ENCODE data around the gene VEZT. TPM values are rescaled to one million over a fixed set of nuclear protein-coding genes. Genes with fewer than 3 reads are reported as not detected.

The VEZT gene
- total and polyA plus RNA-seq, 3 experiments from 2014 or later, result 25.7 to 53.6 (median 46.8) TPM

DNA sequence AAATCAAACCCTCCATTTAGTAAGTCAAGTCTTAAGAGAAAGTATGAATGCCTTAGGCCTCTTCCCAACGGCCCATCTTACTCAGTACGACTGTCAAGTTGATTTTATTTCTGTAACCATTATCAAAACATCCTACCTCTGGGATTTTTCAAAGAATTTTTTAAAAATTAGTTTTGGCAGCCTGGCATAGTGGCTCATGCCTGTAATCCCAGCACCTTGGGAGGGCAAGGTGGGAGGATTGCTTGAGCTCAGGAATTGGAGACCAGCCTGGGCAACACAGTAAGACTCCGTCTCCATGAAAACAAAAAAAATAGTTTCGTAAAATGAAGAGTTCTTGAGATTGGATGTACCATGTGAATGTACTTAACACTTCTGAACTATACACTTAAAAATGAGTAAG is 4.5 kb upstream of the VEZT start:
- no peaks in the 10 kb centered on the region for H3K27me3 ChIP-seq (ENCODE audit: insufficient read depth, low read length, poor library complexity, severe bottlenecking)
- no peak overlapping the region for H3K27ac ChIP-seq (ENCODE audit: low read depth, low read length)
- Mint-ChIP-seq H3K36me3 (peaks cover 0 to 10% (median 2%) of the 10 kb centered on the region in 3 donors), H3K4me3 (no peak overlapping the region), H3K27ac (no peak overlapping the region), H3K27me3 (peaks cover 5 to 28% of the 10 kb centered on the region in 2 donors), H3K9me3 (no peaks in the 10 kb centered on the region), H3K4me1 (peaks cover 9 to 12% (median 11%) of the 10 kb centered on the region in 3 donors)
- no peak overlapping the region for H3K4me3 ChIP-seq (ENCODE audit: low read length)
- POLR2A ChIA-PET, result no interaction called here
- CTCF ChIA-PET, result no interaction called here
- H3K4me1 ChIP-seq (ENCODE audit: insufficient read depth, low read length), result peaks cover 6% of the 10 kb centered on the region
- no peak for DNase-seq
- H3K9me3 ChIP-seq (ENCODE audit: low read length), result no peaks in the 10 kb centered on the region
- no peaks in the 10 kb centered on the region for H3K36me3 ChIP-seq (ENCODE audit: insufficient read depth, low read length)

DNA sequence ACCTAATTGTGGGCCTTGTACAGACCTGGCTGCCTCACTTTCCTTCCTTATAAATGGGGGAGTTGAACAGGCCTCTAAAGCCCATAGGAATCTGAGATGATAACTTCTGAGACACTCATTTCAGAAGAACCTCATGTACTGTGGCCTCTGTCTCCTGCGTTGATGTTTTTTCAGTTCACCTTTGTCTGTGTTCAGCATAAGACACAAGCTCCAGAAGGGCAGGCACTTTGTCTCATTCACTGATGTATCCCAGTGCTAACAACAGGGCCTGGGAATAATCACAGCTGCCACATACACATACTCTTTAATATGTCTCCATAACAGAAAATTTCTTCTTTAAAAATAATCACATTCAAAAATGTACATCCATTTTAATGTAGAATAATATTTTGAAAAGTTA is 3.7 kb upstream of the VEZT start:
- H3K27me3 ChIP-seq (ENCODE audit: insufficient read depth, low read length, poor library complexity, severe bottlenecking), result no peaks in the 10 kb centered on the region
- H3K27me3 Mint-ChIP-seq, result peaks cover 5 to 25% of the 10 kb centered on the region in 2 donors
- peaks cover 10% of the 10 kb centered on the region for H3K4me1 ChIP-seq (ENCODE audit: insufficient read depth, low read length)
- H3K4me3 ChIP-seq (ENCODE audit: low read length), result no peak overlapping the region
- no peak overlapping the region for H3K27ac ChIP-seq (ENCODE audit: low read depth, low read length)
- peaks cover 0 to 14% (median 2%) of the 10 kb centered on the region in 3 donors for H3K36me3 Mint-ChIP-seq
- no peaks in the 10 kb centered on the region for H3K9me3 ChIP-seq (ENCODE audit: low read length)
- no peak for DNase-seq
- no peaks in the 10 kb centered on the region for H3K9me3 Mint-ChIP-seq
- ChIA-PET POLR2A (no interaction called here), CTCF (no interaction called here)
- H3K4me1 Mint-ChIP-seq, result peaks cover 16 to 19% (median 18%) of the 10 kb centered on the region in 3 donors
- H3K27ac Mint-ChIP-seq, result no peak overlapping the region
- H3K36me3 ChIP-seq (ENCODE audit: insufficient read depth, low read length), result no peaks in the 10 kb centered on the region
- no peak overlapping the region for H3K4me3 Mint-ChIP-seq

DNA sequence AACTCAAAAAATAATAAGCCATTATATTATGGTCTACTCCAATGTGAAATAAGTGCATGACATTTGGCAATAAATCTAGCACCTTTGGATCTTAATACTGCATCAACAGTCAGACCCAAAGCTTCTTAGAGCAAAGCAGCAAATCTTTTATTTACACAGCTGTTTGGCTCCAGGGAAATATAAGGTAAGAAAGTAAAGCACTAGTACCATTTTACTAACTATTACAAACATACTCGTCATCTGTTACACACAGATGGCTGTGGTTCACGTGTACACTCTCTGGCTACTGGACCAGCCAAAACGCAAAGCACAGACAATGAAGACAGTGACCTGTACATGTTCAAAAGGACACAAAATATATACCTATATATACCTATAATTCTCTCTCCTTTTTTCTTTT is 3.1 kb upstream of the VEZT start:
- Mint-ChIP-seq H3K4me3 (no peak overlapping the region), H3K9me3 (no peaks in the 10 kb centered on the region), H3K27ac (no peak overlapping the region), H3K27me3 (peaks cover 4 to 21% of the 10 kb centered on the region in 2 donors), H3K4me1 (peaks cover 21 to 24% (median 24%) of the 10 kb centered on the region in 3 donors), H3K36me3 (peaks cover 0 to 14% (median 2%) of the 10 kb centered on the region in 3 donors)
- Histone ChIP-seq H3K27me3 (ENCODE audit: insufficient read depth, low read length, poor library complexity, severe bottlenecking) (no peaks in the 10 kb centered on the region), H3K27ac (ENCODE audit: low read depth, low read length) (no peak overlapping the region), H3K4me3 (ENCODE audit: low read length) (no peak overlapping the region), H3K36me3 (ENCODE audit: insufficient read depth, low read length) (no peaks in the 10 kb centered on the region), H3K9me3 (ENCODE audit: low read length) (no peaks in the 10 kb centered on the region), H3K4me1 (ENCODE audit: insufficient read depth, low read length) (peaks cover 15% of the 10 kb centered on the region)
- ChIA-PET POLR2A (no interaction called here), CTCF (no interaction called here)
- DNase-seq, result no peak

DNA sequence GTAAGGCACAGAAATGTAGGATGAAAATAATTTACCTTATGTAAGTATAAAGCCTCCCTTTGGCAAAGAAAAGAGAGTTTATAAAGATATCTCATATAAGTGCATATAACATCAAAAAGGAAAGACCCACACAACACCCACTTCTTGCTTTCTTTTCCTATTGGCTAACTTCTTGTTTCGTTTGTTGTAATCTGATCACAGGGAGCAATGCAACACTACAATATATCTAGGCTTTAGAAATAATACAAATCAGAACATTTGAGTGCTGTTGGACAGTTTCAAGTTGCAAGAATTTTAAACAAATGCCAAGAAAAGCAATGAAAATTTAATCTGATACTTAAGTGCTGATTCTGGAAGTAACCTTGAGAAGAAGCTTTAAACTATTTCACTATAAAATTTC is 1.7 kb upstream of the VEZT start:
- no peak for DNase-seq
- no peaks in the 10 kb centered on the region for H3K27me3 ChIP-seq (ENCODE audit: insufficient read depth, low read length, poor library complexity, severe bottlenecking)
- H3K27me3 Mint-ChIP-seq, result peaks cover 4 to 14% of the 10 kb centered on the region in 2 donors
- no peak overlapping the region for H3K27ac ChIP-seq (ENCODE audit: low read depth, low read length)
- H3K9me3 ChIP-seq (ENCODE audit: low read length), result no peaks in the 10 kb centered on the region
- ChIA-PET CTCF (no interaction called here), POLR2A (interaction anchor here (0.7 to 1.5 kb wide), 2 partner anchors 197 to 258 kb away, joined by 3 to 7 read pairs; partner anchors contain the start of gene METAP2)
- H3K4me3 Mint-ChIP-seq, result peak overlapping the region; percentile 10 to 98 (median 96)
- peak overlapping the region in 2 of 8 donors; percentile 4 to 86 for H3K27ac Mint-ChIP-seq
- H3K36me3 Mint-ChIP-seq, result peaks cover 0 to 14% (median 0%) of the 10 kb centered on the region in 3 donors
- peaks cover 17% of the 10 kb centered on the region for H3K4me1 ChIP-seq (ENCODE audit: insufficient read depth, low read length)
- no peak overlapping the region for H3K4me3 ChIP-seq (ENCODE audit: low read length)
- no peaks in the 10 kb centered on the region for H3K9me3 Mint-ChIP-seq
- no peaks in the 10 kb centered on the region for H3K36me3 ChIP-seq (ENCODE audit: insufficient read depth, low read length)
- H3K4me1 Mint-ChIP-seq, result peaks cover 28 to 37% (median 36%) of the 10 kb centered on the region in 3 donors

DNA sequence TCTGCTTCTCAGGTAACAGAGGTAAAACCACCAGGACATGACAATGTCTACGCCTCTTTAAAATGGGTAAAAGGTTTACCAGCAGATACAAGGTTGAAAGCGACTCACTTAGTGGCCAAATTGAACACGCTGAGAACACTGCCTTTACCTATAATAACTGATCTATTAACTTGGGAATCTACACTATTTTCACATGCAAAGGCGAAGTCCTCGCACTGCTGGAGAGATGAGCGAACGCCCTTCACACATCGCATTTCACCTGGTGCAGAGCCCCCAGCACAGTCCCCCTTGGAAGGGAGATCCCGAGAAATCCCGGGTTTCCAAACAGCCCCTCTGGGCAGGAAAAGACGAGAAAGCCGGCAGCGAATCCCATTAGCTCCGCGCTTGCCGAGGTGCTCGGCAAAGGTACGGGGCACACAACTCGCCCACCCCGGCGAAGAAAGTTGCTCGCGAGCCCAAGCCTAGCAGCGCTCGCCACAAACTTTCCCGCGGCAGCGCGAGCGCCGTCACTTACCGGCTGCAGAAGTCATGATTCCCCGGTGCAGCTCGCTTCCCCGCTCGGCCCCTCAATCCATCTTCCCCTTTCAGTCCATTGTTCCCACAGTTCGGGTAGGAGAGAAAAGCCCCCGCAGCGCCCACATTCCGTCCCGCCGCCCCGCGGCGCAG is 763 bp upstream of the VEZT start:
- POLR2A ChIA-PET, result interaction anchor here (0.6 to 1.7 kb wide), 4 partner anchors 144 to 1335 kb away, joined by 7 to 22 read pairs (median 10); partner anchors contain the start of genes METAP2 and NR2C1
- Mint-ChIP-seq H3K36me3 (peaks cover 0 to 14% (median 0%) of the 10 kb centered on the region in 3 donors), H3K27ac (peak overlapping the region; percentile 83 to 97 (median 92)), H3K27me3 (peaks cover 4 to 14% of the 10 kb centered on the region in 2 donors), H3K9me3 (no peaks in the 10 kb centered on the region), H3K4me1 (peaks cover 29 to 39% (median 37%) of the 10 kb centered on the region in 3 donors), H3K4me3 (peak overlapping the region; percentile 91 to 98 (median 96))
- Histone ChIP-seq H3K9me3 (ENCODE audit: low read length) (no peaks in the 10 kb centered on the region), H3K36me3 (ENCODE audit: insufficient read depth, low read length) (no peaks in the 10 kb centered on the region), H3K27ac (ENCODE audit: low read depth, low read length) (peak overlapping the region; percentile 94), H3K4me1 (ENCODE audit: insufficient read depth, low read length) (peaks cover 17% of the 10 kb centered on the region), H3K4me3 (ENCODE audit: low read length) (peak overlapping the region; percentile 84), H3K27me3 (ENCODE audit: insufficient read depth, low read length, poor library complexity, severe bottlenecking) (no peaks in the 10 kb centered on the region)
- DNase-seq, result no peak
- CTCF ChIA-PET, result interaction anchor here (0.6 to 1.5 kb wide), 12 partner anchors 12 to 726 kb away, joined by 3 to 10 read pairs (median 4); partner anchors contain the start of genes AMDHD1, CCDC38, METAP2 and NR2C1

DNA sequence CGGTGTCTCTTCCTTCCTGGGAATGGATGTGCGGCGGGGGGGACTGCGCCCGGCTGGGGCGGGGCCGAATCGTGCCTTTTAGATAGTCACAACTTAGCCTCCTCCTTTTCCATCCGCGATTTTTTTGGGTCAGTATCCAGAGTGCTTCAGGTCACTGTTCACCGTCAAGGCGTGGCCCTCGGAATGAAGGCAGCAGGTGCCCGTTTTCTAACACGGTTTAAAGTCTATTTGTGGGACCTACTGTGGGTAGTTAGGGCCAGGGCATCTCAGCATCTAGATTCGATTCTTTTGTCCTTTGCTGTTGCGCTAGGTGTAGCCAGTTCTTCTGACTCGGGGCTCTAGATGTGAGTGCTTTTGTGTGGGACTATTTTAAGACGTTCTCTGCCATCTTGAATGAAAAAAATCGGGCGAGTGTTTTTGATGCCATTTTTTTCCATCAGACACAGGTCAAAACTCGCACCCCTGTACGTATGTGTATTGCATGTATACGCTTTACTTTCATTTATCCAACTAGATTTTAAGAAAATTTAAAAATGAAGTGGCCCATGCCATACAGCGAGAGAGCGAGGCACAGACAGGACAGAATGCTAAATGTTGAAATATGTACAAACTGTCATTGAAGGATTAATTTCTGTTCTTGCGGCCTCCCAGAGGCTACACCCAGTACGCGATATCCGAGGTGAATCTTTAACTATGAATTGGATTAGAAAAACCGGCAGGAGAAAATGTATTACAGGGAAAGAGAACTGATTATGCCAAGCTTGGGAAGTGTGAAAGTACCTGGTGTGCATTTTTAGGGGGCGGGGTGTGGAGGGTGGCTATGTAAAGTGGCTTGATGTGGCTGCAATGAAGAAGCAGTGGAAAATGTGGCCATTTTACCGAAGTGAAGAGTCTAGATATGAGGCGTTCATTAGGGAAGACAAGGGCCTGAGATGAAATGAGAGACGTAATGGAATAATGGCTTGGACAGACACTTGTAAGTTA is 835 bp downstream of the VEZT start:
- Mint-ChIP-seq H3K4me1 (peaks cover 35 to 51% (median 42%) of the 10 kb centered on the region in 3 donors), H3K4me3 (peak overlapping the region; percentile 91 to 98 (median 96)), H3K27me3 (peaks cover 4 to 8% of the 10 kb centered on the region in 2 donors), H3K36me3 (peaks cover 0 to 14% (median 0%) of the 10 kb centered on the region in 3 donors), H3K27ac (peak overlapping the region; percentile 86 to 99 (median 96)), H3K9me3 (no peaks in the 10 kb centered on the region)
- peak; percentile 8 to 61 (median 36) for DNase-seq
- Histone ChIP-seq H3K4me3 (ENCODE audit: low read length) (peak overlapping the region; percentile 84), H3K36me3 (ENCODE audit: insufficient read depth, low read length) (no peaks in the 10 kb centered on the region), H3K4me1 (ENCODE audit: insufficient read depth, low read length) (peaks cover 17% of the 10 kb centered on the region), H3K27ac (ENCODE audit: low read depth, low read length) (peak overlapping the region; percentile 94), H3K27me3 (ENCODE audit: insufficient read depth, low read length, poor library complexity, severe bottlenecking) (no peaks in the 10 kb centered on the region), H3K9me3 (ENCODE audit: low read length) (no peaks in the 10 kb centered on the region)
- CTCF ChIA-PET, result interaction anchor here (0.9 to 1.5 kb wide), 8 partner anchors 12 to 724 kb away, joined by 3 to 8 read pairs (median 5); partner anchors contain the start of genes AMDHD1 and CCDC38
- POLR2A ChIA-PET, result interaction anchor here (1.5 to 1.7 kb wide), 2 partner anchors 146 to 255 kb away, joined by 10 to 22 read pairs; partner anchors contain the start of genes METAP2 and NR2C1

DNA sequence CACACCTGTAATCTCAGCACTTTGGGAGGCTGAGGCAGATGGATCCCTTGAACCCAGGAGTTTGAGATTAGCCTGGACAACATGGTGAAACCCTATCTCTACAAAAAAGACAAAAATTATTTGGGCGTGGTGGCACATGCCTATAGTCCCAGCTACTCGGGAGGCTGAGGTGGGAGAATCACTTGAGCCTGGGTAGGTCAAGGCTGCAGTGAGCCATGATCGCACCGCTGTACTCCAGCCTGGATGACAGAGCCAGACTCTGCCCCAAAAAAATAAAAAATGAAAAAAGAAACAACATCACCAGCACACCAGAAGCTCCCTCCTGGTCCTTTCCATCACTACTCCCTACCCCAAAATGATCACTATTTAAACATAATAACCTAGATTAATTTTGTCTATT is 2.6 kb downstream of the VEZT start:
- Histone ChIP-seq H3K4me1 (ENCODE audit: insufficient read depth, low read length) (peaks cover 17% of the 10 kb centered on the region), H3K27ac (ENCODE audit: low read depth, low read length) (no peak overlapping the region), H3K27me3 (ENCODE audit: insufficient read depth, low read length, poor library complexity, severe bottlenecking) (no peaks in the 10 kb centered on the region), H3K36me3 (ENCODE audit: insufficient read depth, low read length) (peaks cover 7% of the 10 kb centered on the region), H3K9me3 (ENCODE audit: low read length) (no peaks in the 10 kb centered on the region), H3K4me3 (ENCODE audit: low read length) (no peak overlapping the region)
- peak overlapping the region in 3 of 7 donors; percentile 8 to 70 (median 49) for H3K4me3 Mint-ChIP-seq
- DNase-seq, result no peak
- peak overlapping the region in 2 of 8 donors; percentile 1 to 26 for H3K27ac Mint-ChIP-seq
- peaks cover 0 to 25% (median 0%) of the 10 kb centered on the region in 3 donors for H3K36me3 Mint-ChIP-seq
- peaks cover 43 to 66% (median 46%) of the 10 kb centered on the region in 3 donors for H3K4me1 Mint-ChIP-seq
- CTCF ChIA-PET, result no interaction called here
- POLR2A ChIA-PET, result no interaction called here
- no peaks in the 10 kb centered on the region for H3K9me3 Mint-ChIP-seq
- H3K27me3 Mint-ChIP-seq, result peaks cover 2 to 6% of the 10 kb centered on the region in 2 donors
